Renal pelvis (tissue), 12 donors: ENCODE measurements around the gene ERAS. TPM values are rescaled to one million over a fixed set of nuclear protein-coding genes. Genes with fewer than 3 reads are reported as not detected.

Source experiments
- DNase-seq: peaks from one replicate; pipeline ENCODE4 v3.0.0-alpha.2; 2013
- long read RNA-seq, 16 experiments: transcript quantifications; one replicate each; lab custom pipeline, GENCODE V29; 2026
- polyA plus RNA-seq, 3 donors: library from polyadenylated mRNA; unstranded; fragments of 120-200 nt; gene quantifications; one replicate each; pipeline ENCODE4 v1.2.1, GENCODE V29; 2013; ENCODE audit not compliant: insufficient read length in 3 of 3

The ERAS gene
- polyA plus RNA-seq = under 1 TPM in 2 of 3 donors, not detected in 1; 0.13 to 0.24 TPM
- long read RNA-seq, donor 1 = 0 reads
- long read RNA-seq, donor 2 = 0 reads
- long read RNA-seq, donor 3 = 0 reads
- long read RNA-seq, donor 4 = 0 reads
- long read RNA-seq, donor 5 = 0 reads
- long read RNA-seq, donor 6 = 0 reads
- long read RNA-seq, donor 7 = 0 reads
- long read RNA-seq, donor 8 = 0 reads
- long read RNA-seq, donor 9 = 0 reads
- long read RNA-seq, donor 10 = 0 reads
- long read RNA-seq, donor 11 = 0 reads
- long read RNA-seq, donor 12 = 0 reads
- long read RNA-seq, donor 13 = 0 reads
- long read RNA-seq, donor 14 = 0 reads
- long read RNA-seq, donor 15 = 0 reads
- long read RNA-seq, donor 16 = 0 reads

GRCh38 chrX:48826135-48826875 lies at the start of gene ERAS:
ERAS (plus strand) TSS chrX:48826513; CDS start chrX:48829124, 2,611 bp downstream.
- no peak for DNase-seq

- DNase-seq = no peak
These were observed 49.4 kb upstream of the ERAS start for GRCh38 chrX:48776818-48777439.

- no peak for DNase-seq
These were observed 46.9 kb upstream of the ERAS start for GRCh38 chrX:48779399-48779798.

- no peak for DNase-seq
These were observed 44.6 kb upstream of the ERAS start for GRCh38 chrX:48781705-48782104.

- no peak for DNase-seq
These were observed 44.1 kb upstream of the ERAS start for GRCh38 chrX:48782216-48782615.

- DNase-seq = no peak
These were observed 43.5 kb upstream of the ERAS start for GRCh38 chrX:48782795-48783194.

- DNase-seq = no peak
These were observed 41.6 kb upstream of the ERAS start for GRCh38 chrX:48784726-48785125.

GRCh38 chrX:48785186-48785539 lies 41.1 kb upstream of the ERAS start:
- DNase-seq = no peak

GRCh38 chrX:48785540-48786214 lies 40.6 kb upstream of the ERAS start:
- no peak for DNase-seq

GRCh38 chrX:48786341-48786800 lies 39.9 kb upstream of the ERAS start, which contains the start of gene GATA1:
GATA1 (plus strand) TSS chrX:48786590; CDS start chrX:48791110, 4,520 bp downstream.
- no peak for DNase-seq

GRCh38 chrX:48786825-48787504 lies 39.3 kb upstream of the ERAS start:
- DNase-seq = no peak

- no peak for DNase-seq
These were observed 38.5 kb upstream of the ERAS start for GRCh38 chrX:48787505-48788443.

GRCh38 chrX:48789366-48790220 lies 36.7 kb upstream of the ERAS start:
- DNase-seq = no peak

- no peak for DNase-seq
These were observed 35.8 kb upstream of the ERAS start for GRCh38 chrX:48790477-48790876.

GRCh38 chrX:48791063-48791820 lies 35.1 kb upstream of the ERAS start:
- no peak for DNase-seq

GRCh38 chrX:48792219-48792618 lies 34.1 kb upstream of the ERAS start:
- DNase-seq = no peak

GRCh38 chrX:48793935-48794334 lies 32.4 kb upstream of the ERAS start:
- DNase-seq = no peak

GRCh38 chrX:48794340-48794910 lies 31.9 kb upstream of the ERAS start:
- DNase-seq = no peak
